ENCODE data around the gene EXOC2. TPM values are rescaled to one million over a fixed set of nuclear protein-coding genes. Genes with fewer than 3 reads are reported as not detected.

EXOC2 gene
- total and polyA plus RNA-seq, 2 of the 13 experiments (the other 11 are each of a cell fraction or from before 2014, with no cell fraction given) = 12.6 to 22.9 TPM

GRCh38 chr6:692858-693722 is at the start of gene EXOC2 (continued):
- TF ChIP-seq ZNF142 (CRISPR knock-in tag; IDR thresholded peaks at IDR 0.05) (peak; percentile 66; the same call in 1 of the 2 replicates), RNF2 (conservative IDR thresholded peaks at IDR 0.05; ENCODE audit: low read depth) (peak; percentile 91), NCOA2 (CRISPR knock-in tag; IDR thresholded peaks at IDR 0.05) (no peak), SMAD3 (CRISPR knock-in tag; IDR thresholded peaks at IDR 0.05) (peak; percentile 94; the same call in 1 of the 2 replicates), NPAS2 (CRISPR knock-in tag; IDR thresholded peaks at IDR 0.05; ENCODE audit: borderline replicate concordance) (no peak), ZNF879 (CRISPR knock-in tag; IDR thresholded peaks at IDR 0.05) (no peak; the same call in 1 of the 2 replicates), ZBTB10 (CRISPR knock-in tag; IDR thresholded peaks at IDR 0.05; ENCODE audit: borderline replicate concordance) (peak; percentile 83), EP300 (IDR thresholded peaks at IDR 0.05; ENCODE audit: low read depth in 2 of 2, low read length in 2 of 2) (peak; percentile 47 to 80; a peak in 2 of 4 replicates), EP300 (CRISPR knock-in tag; IDR thresholded peaks at IDR 0.05; ENCODE audit: borderline replicate concordance) (peak; percentile 80), IRF1 (CRISPR knock-in tag; IDR thresholded peaks at IDR 0.05; ENCODE audit: low read depth) (0 out of 2 replicates have a peak, but pooled peaks have one; percentile 33), GPN1 (CRISPR knock-in tag; IDR thresholded peaks at IDR 0.05; ENCODE audit: borderline replicate concordance) (0 out of 2 replicates have a peak, but pooled peaks have one; percentile 86), ZNF607 (CRISPR knock-in tag; IDR thresholded peaks at IDR 0.05; ENCODE audit: borderline replicate concordance) (peak; percentile 93), SOX5 (CRISPR knock-in tag; IDR thresholded peaks at IDR 0.05; ENCODE audit: borderline replicate concordance) (peak; percentile 62; the same call in 1 of the 2 replicates), TCF7L2 (IDR thresholded peaks at IDR 0.05; ENCODE audit: low read depth, low read length) (no peak), ZNF567 (CRISPR knock-in tag; IDR thresholded peaks at IDR 0.05; ENCODE audit: borderline replicate concordance) (peak; percentile 66), TBX2 (CRISPR knock-in tag; IDR thresholded peaks at IDR 0.05; ENCODE audit: borderline replicate concordance) (peak; percentile 89), CREBL2 (CRISPR knock-in tag; IDR thresholded peaks at IDR 0.05; ENCODE audit: borderline replicate concordance) (no peak), NCOR1 (IDR thresholded peaks at IDR 0.05; ENCODE audit: borderline replicate concordance, low read length) (no peak)

Measured in HepG2 (cell line).